H9 (cell line): ENCODE measurements around the gene NDUFS2. TPM values are rescaled to one million over a fixed set of nuclear protein-coding genes. Genes with fewer than 3 reads are reported as not detected.
A peak's percentile ranks its signal among the peaks of the same experiment; 100 is the strongest.

Experiments used
- DNase-seq: peaks from one replicate; pipeline ENCODE4 v3.0.0-alpha.2; 2017
- H2AFZ ChIP-seq: one replicate; pipeline ENCODE4 v1.6.1; 2013; ENCODE audit warnings: mild to moderate bottlenecking, low read length, control low read depth, moderate library complexity
- H2AK5ac ChIP-seq: 2 replicates; pipeline ENCODE4 v1.6.1; 2013; ENCODE audit warnings: low read length, control low read depth, mixed read lengths; ENCODE audit not compliant: insufficient read length
- H2BK120ac ChIP-seq: one replicate; pipeline ENCODE4 v1.6.1; 2013; ENCODE audit warnings: low read depth, mild to moderate bottlenecking, low read length, control low read depth, inconsistent platforms; ENCODE audit not compliant: poor library complexity, severe bottlenecking
- H2BK12ac ChIP-seq: 2 replicates; pipeline ENCODE4 v1.6.1; 2013; ENCODE audit warnings: low read length, control low read depth, mixed read lengths, low read depth; ENCODE audit not compliant: insufficient read length
- H2BK15ac ChIP-seq: 2 replicates; pipeline ENCODE4 v1.6.1; 2013; ENCODE audit warnings: low read depth, low read length, control low read depth
- H2BK20ac ChIP-seq: one replicate; pipeline ENCODE4 v1.6.1; 2013; ENCODE audit warnings: low read depth, mild to moderate bottlenecking, low read length, control low read depth, inconsistent platforms; ENCODE audit not compliant: poor library complexity, severe bottlenecking
- H2BK5ac ChIP-seq: 2 replicates; pipeline ENCODE4 v1.6.1; 2013; ENCODE audit warnings: low read length, control low read depth, mixed read lengths; ENCODE audit not compliant: insufficient read length
- H3K14ac ChIP-seq: 2 replicates; pipeline ENCODE4 v1.6.1; 2013; ENCODE audit warnings: low read length, control low read depth; ENCODE audit not compliant: insufficient read depth
- H3K18ac ChIP-seq: 2 replicates; pipeline ENCODE4 v1.6.1; 2013; ENCODE audit warnings: low read depth, mild to moderate bottlenecking, mixed read lengths, low read length, control low read depth; ENCODE audit not compliant: insufficient read length
- H3K23ac ChIP-seq: 2 replicates; pipeline ENCODE4 v1.6.1; 2013; ENCODE audit warnings: low read length, control low read depth, mixed read lengths, low read depth; ENCODE audit not compliant: insufficient read length
- H3K23me2 ChIP-seq: 2 replicates; pipeline ENCODE4 v1.6.1; 2013; ENCODE audit warnings: low read depth, mild to moderate bottlenecking, mixed read lengths, low read length, control low read depth; ENCODE audit not compliant: insufficient read length, poor library complexity, severe bottlenecking
- H3K27ac ChIP-seq: 2 replicates; pipeline ENCODE4 v1.5.1; 2013; ENCODE audit warnings: low read length, control low read depth, mixed read lengths, low read depth; ENCODE audit not compliant: insufficient read length
- H3K27me3 ChIP-seq: 2 replicates; pipeline ENCODE4 v1.6.1; 2013; ENCODE audit warnings: low read length, control low read depth, inconsistent platforms; ENCODE audit not compliant: insufficient read depth
- H3K4ac ChIP-seq: 2 replicates; pipeline ENCODE4 v1.6.1; 2013; ENCODE audit warnings: low read depth, mild to moderate bottlenecking, control low read depth, inconsistent platforms, low read length, moderate library complexity
- H3K4me1 ChIP-seq: 2 replicates; pipeline ENCODE4 v1.6.1; 2013; ENCODE audit warnings: low read length, control low read depth, inconsistent platforms; ENCODE audit not compliant: insufficient read depth
- H3K4me2 ChIP-seq: 2 replicates; pipeline ENCODE4 v1.6.1; 2013; ENCODE audit warnings: low read length, control low read depth, mixed read lengths; ENCODE audit not compliant: insufficient read length, insufficient read depth
- H3K56ac ChIP-seq: 2 replicates; pipeline ENCODE4 v1.6.1; 2013; ENCODE audit warnings: low read depth, mild to moderate bottlenecking, mixed read lengths, low read length, control low read depth; ENCODE audit not compliant: insufficient read length
- H3K79me1 ChIP-seq: 2 replicates; pipeline ENCODE4 v1.6.1; 2013; ENCODE audit warnings: low read depth, mild to moderate bottlenecking, moderate library complexity, low read length, control low read depth, inconsistent platforms; ENCODE audit not compliant: insufficient read depth, poor library complexity, severe bottlenecking
- H3K79me2 ChIP-seq: 2 replicates; pipeline ENCODE4 v1.6.1; 2013; ENCODE audit warnings: low read length, control low read depth, inconsistent platforms; ENCODE audit not compliant: insufficient read depth
- H3K9ac ChIP-seq: 2 replicates; pipeline ENCODE4 v1.6.1; 2013; ENCODE audit warnings: low read length, control low read depth, mixed read lengths; ENCODE audit not compliant: insufficient read length; ENCODE audit errors: extremely low read depth
- H3K9me3 ChIP-seq: one replicate; pipeline ENCODE4 v1.6.1; 2013; ENCODE audit warnings: low read depth, low read length, inconsistent platforms; ENCODE audit not compliant: control insufficient read depth
- H3T11ph ChIP-seq: one replicate; pipeline ENCODE4 v1.6.1; 2013; ENCODE audit warnings: mild to moderate bottlenecking, low read length, control low read depth, inconsistent platforms
- H4K20me1 ChIP-seq: one replicate; pipeline ENCODE4 v1.6.1; 2013; ENCODE audit not compliant: control insufficient read depth, insufficient read length, insufficient read depth
- H4K5ac ChIP-seq: 2 replicates; pipeline ENCODE4 v1.6.1; 2013; ENCODE audit warnings: low read depth, mild to moderate bottlenecking, mixed read lengths, low read length, control low read depth; ENCODE audit not compliant: insufficient read length
- H4K8ac ChIP-seq: replicated peaks from 2 replicates; pipeline ENCODE4 v1.6.1; 2013; ENCODE audit warnings: low read length, control low read depth, mixed read lengths, low read depth; ENCODE audit not compliant: insufficient read length
- H4K91ac ChIP-seq: 2 replicates; pipeline ENCODE4 v1.6.1; 2013; ENCODE audit warnings: low read depth, mild to moderate bottlenecking, moderate library complexity, mixed read lengths, low read length, control low read depth; ENCODE audit not compliant: insufficient read length
- H3K27ac Mint-ChIP-seq, 3 experiments: 2 replicates in 2 of 3; 3 replicates in 1 of 3; pipeline ENCODE4 v1.8.0; 2020 to 2021; ENCODE audit warnings: mixed read lengths in 3 of 3, mild to moderate bottlenecking in 1 of 3, moderate library complexity in 1 of 3
- H3K27me3 Mint-ChIP-seq: 2 replicates; pipeline ENCODE4 v1.8.0; 2021; ENCODE audit warnings: low read depth, mild to moderate bottlenecking, moderate library complexity, mixed read lengths
- H3K36me3 Mint-ChIP-seq, 3 experiments: 2 replicates in 2 of 3; 3 replicates in 1 of 3; pipeline ENCODE4 v1.8.0; 2020 to 2021; ENCODE audit warnings: low read depth in 3 of 3, mixed read lengths in 3 of 3; ENCODE audit not compliant: insufficient read depth in 1 of 3
- H3K4me1 Mint-ChIP-seq, 2 experiments: 2 replicates each; pipeline ENCODE4 v1.8.0; 2020; ENCODE audit warnings: mixed read lengths in 2 of 2
- H3K4me3 Mint-ChIP-seq, 2 experiments: 2 replicates in 1 of 2; 3 replicates in 1 of 2; pipeline ENCODE4 v1.8.0; 2020 to 2021; ENCODE audit warnings: mild to moderate bottlenecking in 2 of 2, mixed read lengths in 2 of 2, moderate library complexity in 1 of 2
- H3K9me3 Mint-ChIP-seq, 2 experiments: 2 replicates in 1 of 2; 3 replicates in 1 of 2; pipeline ENCODE4 v1.8.0; 2020; ENCODE audit warnings: mild to moderate bottlenecking in 2 of 2, mixed read lengths in 2 of 2, moderate library complexity in 1 of 2
- CTCF ChIP-seq: fragments of 200-600 bp; sonication (generic); conservative IDR thresholded peaks from 3 replicates; pipeline ENCODE4 v1.8.0; 2021; ENCODE audit warnings: antibody characterized with exemption, mild to moderate bottlenecking
- WGBS: extraction: QIAGEN DNeasy Blood & Tissue Kit; methylation state at CpG from one replicate; pipeline ENCODE4 v1.1.7; 2013; ENCODE audit warnings: missing lambda C conversion rate, low lambda C conversion rate, mixed read lengths; ENCODE audit not compliant: insufficient read length; ENCODE audit errors: extremely low coverage; 5-methylcytosine and 5-hydroxymethylcytosine counted together
- total RNA-seq: library from RNA; stranded (reverse); gene quantifications from 2 replicates; pipeline ENCODE4 v1.2.1, GENCODE V29; 2021

Gene NDUFS2
- total RNA-seq, 1 experiment from 2014 or later: 84.5 TPM

GRCh38 chr1:161185282-161185682 lies 16.9 kb upstream of the NDUFS2 start:
- no CpG with 5 or more reads among the region's 3 CpGs for WGBS
- peaks cover 3% of the 10 kb centered on the region for H4K20me1 ChIP-seq
- DNase-seq: no peak
- H3K27me3 Mint-ChIP-seq: peaks cover 2% of the 10 kb centered on the region; the same call in 1 of the 2 replicates
- H3K79me2 ChIP-seq: no peaks in the 10 kb centered on the region
- H3K4me3 Mint-ChIP-seq: no peak overlapping the region
- no peak overlapping the region for H2AFZ ChIP-seq
- 0 out of 7 replicates have a peak overlapping the region, but pooled peaks of 1 of the 3 experiments have one; percentile 6 for H3K27ac Mint-ChIP-seq
- H3K4me1 Mint-ChIP-seq: peaks cover 4 to 7% of the 10 kb centered on the region in 2 experiments; a peak in 3 of 4 replicates
- H2BK120ac ChIP-seq: no peak overlapping the region
- H3K27me3 ChIP-seq: no peaks in the 10 kb centered on the region
- no peak overlapping the region for H3K56ac ChIP-seq
- H2BK12ac ChIP-seq: no peak overlapping the region
- H2BK15ac ChIP-seq: no peak overlapping the region
- no peak overlapping the region for H2AK5ac ChIP-seq
- no peak overlapping the region for H2BK20ac ChIP-seq
- H3K4me1 ChIP-seq: no peaks in the 10 kb centered on the region
- H4K5ac ChIP-seq: no peak overlapping the region
- no peaks in the 10 kb centered on the region for H3K23me2 ChIP-seq
- H3K9me3 Mint-ChIP-seq: no peaks in the 10 kb centered on the region
- no peak overlapping the region for H4K8ac ChIP-seq
- no peak for TF ChIP-seq CTCF
- no peak overlapping the region for H3K4ac ChIP-seq
- no peaks in the 10 kb centered on the region for H3K36me3 Mint-ChIP-seq
- H3K9ac ChIP-seq: no peak overlapping the region
- H3T11ph ChIP-seq: no peak overlapping the region
- no peak overlapping the region for H3K4me2 ChIP-seq
- no peaks in the 10 kb centered on the region for H3K9me3 ChIP-seq
- no peak overlapping the region for H3K14ac ChIP-seq
- no peak overlapping the region for H3K27ac ChIP-seq
- no peak overlapping the region for H3K18ac ChIP-seq
- H2BK5ac ChIP-seq: no peak overlapping the region
- H3K23ac ChIP-seq: no peak overlapping the region
- H3K79me1 ChIP-seq: no peaks in the 10 kb centered on the region
- H4K91ac ChIP-seq: no peak overlapping the region
